Cerebellar nuclear complex (tissue), 1 donor: Measurements from ENCODE around the gene GALC.

Experiments used
- DNase-seq, 2 experiments: peaks; one replicate each; lab custom pipeline; 2025; lab: John Stamatoyannopoulos, UW

GALC gene

DNA sequence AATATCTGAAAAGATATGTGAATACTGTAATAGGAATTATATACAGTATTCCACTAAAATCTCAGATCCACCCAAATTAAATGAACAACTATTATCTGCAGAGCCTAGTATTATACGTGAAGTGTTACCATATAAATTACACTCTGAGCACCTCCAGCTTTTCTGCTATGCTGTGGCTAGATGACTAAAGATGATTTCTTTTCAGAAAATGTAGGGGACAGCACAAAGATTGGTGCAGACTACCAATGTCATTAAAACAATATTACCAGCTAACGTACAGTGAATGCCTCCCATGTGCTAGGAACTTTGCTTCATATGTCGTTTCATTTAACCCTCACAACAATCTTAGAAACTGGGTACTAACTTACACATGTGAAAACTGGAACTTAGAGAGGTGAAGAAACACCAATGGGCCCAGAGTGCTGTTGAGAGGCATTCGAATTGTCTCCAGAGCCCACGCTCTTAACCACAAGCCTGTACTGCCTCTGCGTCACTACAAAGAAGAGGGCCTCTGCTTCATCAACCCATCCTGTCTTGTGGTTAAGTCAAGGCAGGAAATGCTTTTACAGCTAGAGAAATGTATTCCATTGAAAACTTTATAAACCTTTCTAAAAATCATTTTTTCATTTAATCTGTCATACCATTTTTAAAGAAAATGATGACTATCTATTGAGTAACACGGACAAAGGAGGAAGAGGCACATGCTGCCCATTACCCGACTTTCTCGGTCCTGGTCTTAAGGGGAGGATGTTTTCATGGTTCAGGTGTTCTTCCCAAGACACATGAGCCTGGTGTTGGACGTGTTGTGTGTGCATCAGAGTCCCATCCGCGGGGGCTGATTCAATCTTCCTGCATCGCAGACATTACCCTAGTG lies 13.2 kb upstream of the GALC start:
- no peak for DNase-seq

DNA sequence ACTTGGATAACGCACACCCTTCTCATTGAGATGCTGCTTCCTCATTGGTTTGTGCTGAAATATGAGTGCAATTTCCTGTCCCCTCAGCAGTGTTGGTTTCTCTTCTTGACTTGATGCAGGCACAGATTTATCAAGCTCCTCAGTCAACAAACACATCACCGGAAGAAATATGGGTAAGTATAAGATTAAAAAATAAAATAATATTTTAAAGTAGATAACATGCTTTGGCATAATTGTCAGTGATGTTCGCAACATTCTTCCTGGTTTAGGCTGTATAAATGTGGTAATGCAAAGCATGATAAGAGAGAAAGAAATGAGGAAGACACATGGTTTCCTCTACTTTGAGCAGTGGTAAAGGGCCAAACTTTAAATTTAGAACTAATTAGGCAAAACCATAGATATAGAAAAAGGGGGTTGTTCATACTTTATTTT lies 12.1 kb upstream of the GALC start, which contains the start of gene GPR65:
Gene GPR65, plus strand, starts transcription at position 86 of the 432 bp plus-strand sequence. CDS start 5,713 bp downstream, outside the sequence.
- no peak for DNase-seq

DNA sequence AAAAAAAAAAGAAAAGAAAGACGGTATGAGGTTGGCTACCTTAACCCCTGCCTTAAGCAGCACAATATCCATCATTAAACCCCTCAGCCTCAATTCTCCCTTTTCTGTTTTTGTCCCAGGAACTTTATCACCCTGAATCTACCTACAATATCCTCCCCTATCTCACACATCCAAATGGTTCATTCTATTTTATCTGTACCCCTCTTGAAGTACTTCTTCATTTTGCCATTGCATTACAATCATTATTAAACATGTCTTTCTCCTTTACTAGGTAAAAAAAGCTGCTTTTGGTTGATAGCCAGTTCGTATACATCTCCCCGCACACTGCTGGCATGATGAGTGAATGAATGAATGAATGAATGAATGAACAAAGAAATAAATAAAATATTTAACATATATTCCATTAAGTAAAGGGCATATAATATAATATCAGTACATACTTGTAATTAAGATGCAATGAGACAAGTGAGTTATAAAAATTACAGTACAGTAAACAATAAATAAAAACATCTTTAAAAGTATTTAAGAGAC lies 11.6 kb upstream of the GALC start:
- no peak for DNase-seq

DNA sequence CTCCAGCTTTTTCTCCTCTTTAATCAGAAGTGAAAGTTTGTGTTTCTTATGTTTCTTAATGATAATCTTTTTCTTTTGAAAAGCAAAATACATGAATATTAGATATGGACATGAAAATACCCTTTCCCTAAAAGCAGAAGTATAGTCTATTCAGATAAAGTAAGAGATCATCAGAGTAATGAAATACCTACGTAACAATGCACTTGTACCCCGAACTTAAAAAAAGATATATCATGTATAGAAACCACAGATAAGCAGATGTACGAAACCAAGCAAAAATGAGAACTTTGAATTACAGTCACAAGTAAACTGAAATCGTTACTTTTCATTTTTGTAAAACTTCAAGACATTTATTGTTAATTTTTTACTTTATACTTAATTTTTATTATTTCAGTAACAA lies 10.4 kb upstream of the GALC start:
- no peak for DNase-seq

DNA sequence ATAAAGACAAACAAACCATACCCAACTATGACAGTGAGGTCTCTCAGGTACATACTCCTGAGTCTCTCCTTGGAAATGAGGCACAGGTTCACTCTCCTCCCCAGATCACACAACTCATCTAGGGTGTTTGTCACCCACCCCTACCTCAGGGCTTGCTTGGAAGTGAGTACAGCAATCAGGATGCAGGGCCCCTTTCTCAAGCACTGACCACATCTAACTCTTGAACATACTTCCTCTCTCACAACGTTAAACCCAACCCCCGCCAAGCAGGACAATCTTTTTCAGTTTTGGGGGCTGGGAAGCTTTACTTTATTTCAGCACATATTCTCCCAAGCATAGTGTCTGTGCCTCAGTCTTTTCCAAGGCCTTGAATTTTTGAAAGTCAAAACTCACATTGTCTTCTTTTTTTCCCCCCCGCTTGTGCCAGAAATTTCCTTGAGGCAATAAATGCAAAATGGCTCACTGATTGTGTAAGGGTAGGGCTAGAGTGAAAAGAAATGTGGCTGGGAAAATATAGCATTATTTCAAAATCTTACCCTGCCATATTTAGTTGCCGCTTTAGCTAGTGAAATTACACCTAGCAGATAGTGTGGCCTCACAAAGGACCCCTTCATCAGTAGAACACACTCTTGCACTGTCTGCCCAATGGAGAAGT lies 9.6 kb upstream of the GALC start:
- DNase-seq, result no peak

DNA sequence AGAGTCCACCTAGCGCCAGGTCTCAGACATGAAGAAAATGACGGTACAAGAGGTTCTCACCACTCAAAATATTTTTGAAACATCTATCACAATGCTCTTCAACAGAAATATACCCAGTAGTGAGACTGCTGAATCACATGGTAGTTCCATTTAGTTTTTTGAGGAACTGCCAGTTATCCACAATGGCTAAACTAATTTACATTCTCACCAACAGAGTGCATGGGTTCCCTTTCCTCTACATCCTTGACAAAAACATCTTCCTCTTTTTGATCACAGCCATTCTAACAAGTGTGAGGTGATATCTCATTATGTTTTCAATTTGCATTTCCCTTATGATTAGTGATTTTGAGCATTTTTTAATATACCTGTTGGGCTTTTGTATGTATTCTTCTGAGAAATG lies 6.3 kb upstream of the GALC start:
- no peak for DNase-seq

- no peak for DNase-seq
Observed at GRCh38 chr14:87998482-87998881, 5.5 kb upstream of the GALC start.

- DNase-seq, result no peak
Observed at GRCh38 chr14:87996291-87996592, 3.3 kb upstream of the GALC start.

GRCh38 chr14:87995500-87996290 lies 2.7 kb upstream of the GALC start:
- DNase-seq, result no peak

- DNase-seq, result no peak
Observed at GRCh38 chr14:87994974-87995373, 2.0 kb upstream of the GALC start.

DNA sequence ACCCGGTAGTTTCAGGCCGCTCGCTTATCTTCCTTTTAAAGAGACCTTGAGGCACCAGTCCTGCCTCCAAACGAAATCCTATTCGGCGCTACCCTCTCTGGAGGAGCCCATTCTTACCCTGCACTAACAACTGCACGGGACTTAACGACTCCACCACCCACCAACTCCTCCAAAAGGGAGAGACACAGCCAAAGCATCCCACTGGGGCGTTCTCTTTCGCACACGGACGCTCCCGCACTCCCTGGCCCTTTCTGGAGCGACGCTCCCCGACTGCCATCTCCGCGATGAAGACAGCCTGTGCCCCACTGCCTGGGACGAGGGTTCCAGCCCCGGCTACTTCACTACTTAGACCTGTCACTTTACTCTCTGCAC lies 650 bp downstream of the GALC start:
- no peak for DNase-seq

GRCh38 chr14:87990682-87991081 lies 2.3 kb downstream of the GALC start:
- DNase-seq, result no peak

DNA sequence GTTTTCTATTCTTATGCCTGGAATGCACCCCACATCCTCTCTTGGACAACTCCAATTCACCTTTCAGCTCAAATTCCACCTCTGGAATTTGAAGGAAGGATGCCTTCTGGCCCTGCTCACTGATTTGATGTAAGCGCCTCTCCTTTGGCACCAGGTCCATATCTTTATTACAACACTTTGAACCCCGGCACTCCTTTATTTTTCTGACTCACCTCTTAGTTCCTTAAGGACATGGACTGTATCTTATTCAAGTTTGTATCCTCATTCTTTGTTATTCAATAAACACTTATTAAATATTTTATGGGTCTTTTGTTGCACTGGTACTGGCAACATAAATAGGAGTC lies 3.1 kb downstream of the GALC start:
- no peak for DNase-seq

DNA sequence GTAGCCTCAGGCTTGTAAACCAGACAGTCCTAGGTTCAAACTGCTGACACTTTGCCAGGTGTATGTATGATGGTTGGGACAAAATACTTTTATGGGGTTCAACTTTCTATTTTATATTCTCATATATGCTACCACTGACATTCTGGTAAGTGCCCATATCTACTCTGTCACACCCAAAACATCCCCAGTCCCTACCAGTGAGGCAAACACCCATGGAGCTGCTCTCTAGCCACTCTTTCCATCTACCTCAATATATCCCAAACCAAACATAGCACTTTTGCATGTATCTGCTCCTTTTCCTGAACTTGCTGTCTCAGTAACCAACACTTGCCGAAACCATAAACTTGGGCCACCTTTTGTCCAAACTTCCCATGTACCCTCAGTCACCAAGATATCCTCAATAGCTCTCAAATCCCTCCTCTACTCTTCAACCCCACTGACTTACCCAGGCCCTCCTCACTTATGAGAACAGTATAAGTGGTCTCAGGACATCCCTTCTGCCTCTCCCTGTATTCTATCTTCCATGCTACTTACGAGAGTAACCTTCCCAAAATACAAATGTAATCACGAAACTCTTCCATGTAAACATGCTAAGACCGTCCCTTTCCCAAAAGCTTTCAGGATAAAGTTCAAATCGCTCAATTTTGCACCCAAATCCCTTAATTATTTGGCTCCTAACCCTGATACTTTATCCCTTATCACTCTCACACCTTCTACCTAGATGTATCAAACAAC lies 3.6 kb downstream of the GALC start:
- DNase-seq, result no peak

DNA sequence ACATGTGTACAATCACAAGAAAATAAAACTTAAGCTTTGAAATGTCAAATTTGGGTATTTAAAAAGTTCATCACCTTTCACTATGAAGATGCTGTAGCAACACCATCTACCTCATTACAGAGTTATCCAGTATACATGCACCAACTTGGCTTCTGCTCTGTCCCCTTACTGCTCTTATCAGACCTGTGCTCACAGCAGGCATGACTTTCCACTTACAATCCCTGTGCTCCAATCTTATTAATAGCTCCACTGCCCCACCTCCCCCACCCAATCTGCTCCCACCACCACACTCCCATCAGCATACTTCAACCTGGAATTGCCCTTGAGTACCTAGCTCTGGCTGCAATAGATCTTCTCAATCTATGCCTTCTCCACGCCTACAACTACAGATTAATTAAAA lies 13.3 kb downstream of the GALC start:
- no peak for DNase-seq

- DNase-seq, result no peak
Observed at GRCh38 chr14:87975636-87976035, 17.3 kb downstream of the GALC start.

DNA sequence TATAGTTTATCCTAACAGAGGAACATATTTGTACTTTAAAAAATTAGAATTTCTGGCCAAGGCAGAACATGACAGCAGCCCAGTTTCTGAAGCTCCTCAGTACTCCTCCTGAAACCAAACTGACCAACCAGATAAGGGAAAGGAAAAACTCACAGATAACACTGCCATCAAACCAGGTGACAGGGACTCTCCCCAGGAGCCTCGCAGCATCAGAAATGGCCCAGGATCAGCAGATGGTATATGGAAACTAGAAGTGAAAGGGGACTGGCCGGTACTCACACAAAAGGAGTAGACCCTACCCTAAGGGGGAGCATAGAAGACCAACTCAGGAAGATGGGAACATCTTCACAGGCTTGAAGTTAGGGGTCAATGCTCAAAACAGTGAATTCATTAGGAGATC lies 22.0 kb downstream of the GALC start:
- DNase-seq, result no peak

- no peak for DNase-seq
Observed at GRCh38 chr14:87967496-87967895, 25.5 kb downstream of the GALC start.

- no peak for DNase-seq
Observed at GRCh38 chr14:87966816-87967215, 26.2 kb downstream of the GALC start.

- DNase-seq, result no peak
Observed at GRCh38 chr14:87961246-87961645, 31.7 kb downstream of the GALC start.

- no peak for DNase-seq
Observed at GRCh38 chr14:87960013-87960787, 32.8 kb downstream of the GALC start.
